Retinal pigment epithelial cell (primary cell): ENCODE data around the gene HOXA3.

Experiments
- DNase-seq: peaks from one replicate; pipeline ENCODE4 v3.0.0-alpha.2; 2010; ENCODE audit warnings: low read depth
- H3K4me3 ChIP-seq: 2 replicates; pipeline ENCODE4 v1.5.1; 2011; ENCODE audit warnings: mild to moderate bottlenecking, low read length, control low read depth, moderate library complexity
- CTCF ChIP-seq: conservative IDR thresholded peaks from 2 replicates; pipeline ENCODE4 v1.5.1; 2011; ENCODE audit warnings: low read depth, low read length, control low read depth, inconsistent platforms

The HOXA3 gene

GRCh38 chr7:27128776-27129728, 23.3 kb downstream of the HOXA3 start:
- no peak for TF ChIP-seq CTCF
- no peak overlapping the region for H3K4me3 ChIP-seq
- DNase-seq = no peak

GRCh38 chr7:27128034-27128433, 24.3 kb downstream of the HOXA3 start:
- no peak for TF ChIP-seq CTCF
- DNase-seq = no peak
- no peak overlapping the region for H3K4me3 ChIP-seq

DNA sequence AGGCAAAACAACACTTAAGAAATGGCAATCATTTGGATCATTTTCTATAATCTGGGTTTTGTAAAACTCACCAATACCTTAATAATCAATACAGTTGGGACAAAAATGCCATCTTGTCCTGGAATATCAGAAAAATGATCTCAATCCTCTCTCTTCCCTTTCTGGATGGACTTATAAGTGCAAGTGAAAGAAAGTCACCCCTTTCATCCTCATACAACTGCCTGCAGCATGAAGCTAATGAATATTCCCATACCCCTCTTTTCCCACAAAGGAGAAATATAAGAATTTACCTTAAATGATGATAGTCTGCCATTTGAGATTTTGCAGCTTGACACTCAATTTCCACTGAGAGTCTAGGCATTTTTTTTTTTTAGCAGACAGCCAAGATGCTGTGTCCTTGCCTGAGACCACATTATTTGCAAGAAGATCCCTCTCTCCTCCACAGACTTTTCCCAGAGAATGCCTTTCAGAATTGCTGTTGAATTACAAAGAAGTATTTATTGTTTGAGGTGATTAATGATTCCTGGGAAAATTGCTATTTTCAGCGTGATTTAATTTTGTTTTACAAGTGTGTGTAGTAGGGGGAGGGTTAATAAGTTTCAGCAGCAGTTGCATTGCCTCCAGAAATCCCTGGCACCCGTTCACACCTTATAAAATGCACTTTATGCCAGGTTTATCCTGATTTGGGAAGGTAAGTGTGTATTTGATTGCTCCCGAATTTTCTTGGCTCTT, 25.6 kb downstream of the HOXA3 start:
- no peak overlapping the region for H3K4me3 ChIP-seq
- no peak for TF ChIP-seq CTCF
- DNase-seq = no peak

DNA sequence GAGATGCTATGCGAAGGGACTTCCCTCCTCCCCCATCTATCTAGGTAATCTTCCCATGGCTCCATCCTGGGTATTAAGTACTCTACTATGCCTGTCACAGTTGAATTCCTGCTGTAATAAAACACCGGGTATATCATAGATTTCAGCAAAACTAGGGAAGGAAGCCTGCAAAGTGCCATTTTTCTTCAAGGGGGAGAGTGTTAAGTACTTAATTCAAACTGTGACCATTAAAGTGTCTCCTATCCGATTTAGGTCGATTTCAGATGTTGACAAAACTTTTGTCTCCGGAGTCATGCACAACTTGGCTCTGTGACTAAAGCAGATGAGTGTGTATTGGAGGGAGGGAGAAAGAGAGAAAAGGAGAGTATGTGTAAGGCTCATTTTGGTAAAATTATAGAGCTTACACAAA, 26.4 kb downstream of the HOXA3 start:
- TF ChIP-seq CTCF = no peak
- H3K4me3 ChIP-seq = no peak overlapping the region

GRCh38 chr7:27124902-27125689, 27.3 kb downstream of the HOXA3 start:
- TF ChIP-seq CTCF = no peak
- H3K4me3 ChIP-seq = no peak overlapping the region
- no peak for DNase-seq

More for the DNA sequence above, 26.4 kb downstream of the HOXA3 start:
- no peak for DNase-seq

- no peak for DNase-seq
- H3K4me3 ChIP-seq = no peak overlapping the region
- TF ChIP-seq CTCF = no peak
Observed at GRCh38 chr7:27124096-27124901, 28.1 kb downstream of the HOXA3 start.
